GM23338 (cell line): ENCODE results near the gene ESPNL. TPM values are rescaled to one million over a fixed set of nuclear protein-coding genes. Genes with fewer than 3 reads are reported as not detected.

ENCODE experiments used
- ATAC-seq: fragments of 200-7000 bp; cut with Tn5 transposase; 3 replicates; pipeline ENCODE4 v1.9.1; 2020
- DNase-seq: peaks from one replicate; pipeline ENCODE4 v3.0.0-alpha.2; 2015; ENCODE audit warnings: low spot score
- H2AFZ ChIP-seq: fragments of 200-600 bp; sonication (generic); 2 replicates; pipeline ENCODE4 v1.8.0; 2016; ENCODE audit warnings: antibody characterized with exemption, mild to moderate bottlenecking, moderate library complexity
- H3F3A ChIP-seq: fragments of 200-600 bp; sonication (generic); replicated peaks from 2 replicates; pipeline ENCODE4 v1.8.0; 2017; ENCODE audit warnings: antibody characterized with exemption, mixed run types, low read depth
- H3K27ac ChIP-seq: fragments of 200-600 bp; sonication (generic); 2 replicates; pipeline ENCODE4 v1.6.1; 2016; ENCODE audit warnings: low read depth
- H3K27me3 ChIP-seq: fragments of 200-600 bp; sonication (generic); 2 replicates; pipeline ENCODE4 v1.8.0; 2016; ENCODE audit warnings: mild to moderate bottlenecking, mixed run types, moderate library complexity; ENCODE audit not compliant: insufficient read depth
- H3K36me3 ChIP-seq: fragments of 200-600 bp; sonication (generic); 2 replicates; pipeline ENCODE4 v1.8.0; 2016; ENCODE audit warnings: mild to moderate bottlenecking; ENCODE audit not compliant: insufficient read depth
- H3K4me1 ChIP-seq: fragments of 200-600 bp; sonication (generic); 2 replicates; pipeline ENCODE4 v1.8.0; 2016; ENCODE audit warnings: mild to moderate bottlenecking, moderate library complexity; ENCODE audit not compliant: insufficient read depth
- H3K4me2 ChIP-seq: fragments of 200-600 bp; sonication (generic); 2 replicates; pipeline ENCODE4 v1.7.1; 2017; ENCODE audit warnings: mixed run types
- H3K4me3 ChIP-seq: fragments of 200-600 bp; sonication (generic); 2 replicates; pipeline ENCODE4 v1.6.1; 2016; ENCODE audit warnings: mixed run types
- H3K79me2 ChIP-seq: fragments of 200-600 bp; sonication (generic); replicated peaks from 2 replicates; pipeline ENCODE4 v1.8.0; 2017; ENCODE audit warnings: mild to moderate bottlenecking; ENCODE audit not compliant: insufficient read depth
- H3K9me2 ChIP-seq: fragments of 200-600 bp; sonication (generic); 2 replicates; pipeline ENCODE4 v1.8.0; 2017; ENCODE audit not compliant: insufficient read depth
- H4K20me1 ChIP-seq: fragments of 200-600 bp; sonication (generic); replicated peaks from 2 replicates; pipeline ENCODE4 v1.8.0; 2017; ENCODE audit warnings: mild to moderate bottlenecking; ENCODE audit not compliant: insufficient read depth
- H3K27ac Mint-ChIP-seq: 2 replicates; pipeline ENCODE4 v1.8.0; 2020; ENCODE audit warnings: inconsistent platforms, mild to moderate bottlenecking, moderate library complexity, mixed read lengths
- H3K27me3 Mint-ChIP-seq: 3 replicates; pipeline ENCODE4 v1.8.0; 2022; ENCODE audit warnings: low read depth, mild to moderate bottlenecking, moderate library complexity, mixed read lengths, inconsistent platforms; ENCODE audit not compliant: insufficient read depth, poor library complexity
- H3K36me3 Mint-ChIP-seq: 3 replicates; pipeline ENCODE4 v1.8.0; 2021; ENCODE audit warnings: low read depth, mild to moderate bottlenecking, inconsistent platforms, moderate library complexity, mixed read lengths
- H3K4me1 Mint-ChIP-seq: 3 replicates; pipeline ENCODE4 v1.8.0; 2020; ENCODE audit warnings: mild to moderate bottlenecking, inconsistent platforms, mixed read lengths
- H3K4me3 Mint-ChIP-seq: 3 replicates; pipeline ENCODE4 v1.8.0; 2021; ENCODE audit warnings: moderate library complexity, mild to moderate bottlenecking, inconsistent platforms, mixed read lengths
- H3K9me3 Mint-ChIP-seq: 3 replicates; pipeline ENCODE4 v1.8.0; 2020; ENCODE audit warnings: moderate library complexity, mild to moderate bottlenecking, inconsistent platforms, mixed read lengths
- CREB1 ChIP-seq: fragments of 250-450 bp; sonication (Bioruptor Pico); IDR thresholded peaks from 2 replicates; pipeline ENCODE4 v1.5.0; 2020; ENCODE audit warnings: low read depth, mild to moderate bottlenecking, moderate library complexity
- CTCF ChIP-seq, 2 experiments: fragments of 200-600 bp in 1 of 2; sonication (generic) in 1 of 2; conservative IDR thresholded peaks; 2 replicates each; pipeline versions ENCODE4 v1.5.1 to v1.6.1; 2016 to 2017; ENCODE audit warnings: antibody characterized with exemption in 2 of 2, low read depth in 2 of 2, mild to moderate bottlenecking in 2 of 2, moderate library complexity in 1 of 2
- EZH2 ChIP-seq: fragments of 200-600 bp; sonication (generic); IDR thresholded peaks from one replicate; pipeline ENCODE4 v1.8.0; 2017; ENCODE audit warnings: antibody characterized with exemption, mild to moderate bottlenecking, low read depth; ENCODE audit not compliant: unreplicated experiment
- EZH2phosphoT487 ChIP-seq: fragments of 200-600 bp; sonication (generic); IDR thresholded peaks from one replicate; pipeline ENCODE4 v1.8.1; 2018; ENCODE audit warnings: antibody characterized with exemption; ENCODE audit not compliant: unreplicated experiment
- JUNB ChIP-seq: IDR thresholded peaks from one replicate; pipeline ENCODE4 v1.6.1; 2016; ENCODE audit warnings: antibody characterized with exemption; ENCODE audit not compliant: unreplicated experiment
- NANOG ChIP-seq: IDR thresholded peaks from 2 replicates; pipeline ENCODE4 v1.6.1; 2016; ENCODE audit warnings: antibody characterized with exemption, borderline replicate concordance
- POLR2AphosphoS5 ChIP-seq: IDR thresholded peaks from 2 replicates; pipeline ENCODE4 v1.6.1; 2016; ENCODE audit warnings: antibody characterized with exemption, low read depth
- REST ChIP-seq: IDR thresholded peaks from one replicate; pipeline ENCODE4 v1.6.1; 2018; ENCODE audit warnings: antibody characterized with exemption; ENCODE audit not compliant: unreplicated experiment
- STAT1 ChIP-seq: IDR thresholded peaks from one replicate; pipeline ENCODE4 v1.6.1; 2016; ENCODE audit warnings: antibody characterized with exemption; ENCODE audit not compliant: unreplicated experiment
- ZNF114 ChIP-seq: fragments of 250-450 bp; sonication (Bioruptor Pico); IDR thresholded peaks from 2 replicates; pipeline ENCODE4 v1.5.0; 2020; ENCODE audit warnings: mild to moderate bottlenecking, moderate library complexity
- ZNF331 ChIP-seq: fragments of 250-450 bp; sonication (Bioruptor Pico); IDR thresholded peaks from 2 replicates; pipeline ENCODE4 v1.5.0; 2020; ENCODE audit warnings: low read depth, mild to moderate bottlenecking, moderate library complexity
- polyA plus RNA-seq: library from polyadenylated mRNA; unstranded; fragments of >200 nt; fragmentation: Nextera tagmentation; extraction: Ambion mirVana; gene quantifications from 2 replicates; pipeline ENCODE4 v1.2.1, GENCODE V29; 2016
- total RNA-seq: library from RNA; depleted of rRNA; stranded (reverse); fragments of >200 nt; shearing (Covaris generic); gene quantifications from 2 replicates; pipeline ENCODE4 v1.2.3, GENCODE V29; 2014
- TF ChIP-seq, protein P1 (sequence below): IDR thresholded peaks from 2 replicates; pipeline ENCODE4 v1.6.1; 2016; ENCODE audit warnings: antibody characterized with exemption
- TF ChIP-seq, protein P2 (sequence below): fragments of 250-450 bp; sonication (Bioruptor Pico); IDR thresholded peaks from 2 replicates; pipeline ENCODE4 v1.5.0; 2020; ENCODE audit warnings: mild to moderate bottlenecking, moderate library complexity

The ESPNL gene
- total and polyA plus RNA-seq, 2 experiments from 2014 or later = 0.44 to 3.1 TPM

DNA sequence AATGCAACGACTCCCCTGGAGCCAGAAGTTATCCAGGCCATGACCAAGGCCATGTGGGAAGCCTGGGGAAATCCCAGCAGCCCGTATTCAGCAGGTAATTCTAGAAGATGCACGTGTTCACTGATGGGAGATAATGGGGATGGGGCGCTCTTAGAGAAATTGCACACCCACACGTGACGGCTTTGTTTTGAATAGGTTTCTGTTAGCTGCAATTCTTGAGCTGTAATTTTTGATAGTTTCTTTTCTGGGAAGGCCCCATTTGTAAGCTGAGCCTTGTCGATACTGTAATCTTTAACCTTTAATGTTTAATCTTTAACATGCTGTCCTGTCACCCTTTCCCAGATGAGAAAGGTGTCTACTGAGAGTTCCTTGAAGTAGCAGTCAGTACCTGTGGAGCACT, 35.8 kb upstream of the ESPNL start:
- H2AFZ ChIP-seq = no peak overlapping the region
- H3K4me3 ChIP-seq = no peak overlapping the region
- TF ChIP-seq STAT1 (no peak), NANOG (no peak), CTCF (conservative IDR thresholded peaks at IDR 0.05; ENCODE audit: low read depth in 2 of 2) (no peak), JUNB (no peak), ZNF114 (CRISPR knock-in tag) (no peak), EZH2 (no peak), CREB1 (no peak), POLR2AphosphoS5 (no peak), ZNF331 (CRISPR knock-in tag) (no peak), REST (no peak), EZH2phosphoT487 (no peak)
- TF ChIP-seq, protein P1, sequence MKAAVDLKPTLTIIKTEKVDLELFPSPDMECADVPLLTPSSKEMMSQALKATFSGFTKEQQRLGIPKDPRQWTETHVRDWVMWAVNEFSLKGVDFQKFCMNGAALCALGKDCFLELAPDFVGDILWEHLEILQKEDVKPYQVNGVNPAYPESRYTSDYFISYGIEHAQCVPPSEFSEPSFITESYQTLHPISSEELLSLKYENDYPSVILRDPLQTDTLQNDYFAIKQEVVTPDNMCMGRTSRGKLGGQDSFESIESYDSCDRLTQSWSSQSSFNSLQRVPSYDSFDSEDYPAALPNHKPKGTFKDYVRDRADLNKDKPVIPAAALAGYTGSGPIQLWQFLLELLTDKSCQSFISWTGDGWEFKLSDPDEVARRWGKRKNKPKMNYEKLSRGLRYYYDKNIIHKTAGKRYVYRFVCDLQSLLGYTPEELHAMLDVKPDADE = no peak
- TF ChIP-seq, protein P2, sequence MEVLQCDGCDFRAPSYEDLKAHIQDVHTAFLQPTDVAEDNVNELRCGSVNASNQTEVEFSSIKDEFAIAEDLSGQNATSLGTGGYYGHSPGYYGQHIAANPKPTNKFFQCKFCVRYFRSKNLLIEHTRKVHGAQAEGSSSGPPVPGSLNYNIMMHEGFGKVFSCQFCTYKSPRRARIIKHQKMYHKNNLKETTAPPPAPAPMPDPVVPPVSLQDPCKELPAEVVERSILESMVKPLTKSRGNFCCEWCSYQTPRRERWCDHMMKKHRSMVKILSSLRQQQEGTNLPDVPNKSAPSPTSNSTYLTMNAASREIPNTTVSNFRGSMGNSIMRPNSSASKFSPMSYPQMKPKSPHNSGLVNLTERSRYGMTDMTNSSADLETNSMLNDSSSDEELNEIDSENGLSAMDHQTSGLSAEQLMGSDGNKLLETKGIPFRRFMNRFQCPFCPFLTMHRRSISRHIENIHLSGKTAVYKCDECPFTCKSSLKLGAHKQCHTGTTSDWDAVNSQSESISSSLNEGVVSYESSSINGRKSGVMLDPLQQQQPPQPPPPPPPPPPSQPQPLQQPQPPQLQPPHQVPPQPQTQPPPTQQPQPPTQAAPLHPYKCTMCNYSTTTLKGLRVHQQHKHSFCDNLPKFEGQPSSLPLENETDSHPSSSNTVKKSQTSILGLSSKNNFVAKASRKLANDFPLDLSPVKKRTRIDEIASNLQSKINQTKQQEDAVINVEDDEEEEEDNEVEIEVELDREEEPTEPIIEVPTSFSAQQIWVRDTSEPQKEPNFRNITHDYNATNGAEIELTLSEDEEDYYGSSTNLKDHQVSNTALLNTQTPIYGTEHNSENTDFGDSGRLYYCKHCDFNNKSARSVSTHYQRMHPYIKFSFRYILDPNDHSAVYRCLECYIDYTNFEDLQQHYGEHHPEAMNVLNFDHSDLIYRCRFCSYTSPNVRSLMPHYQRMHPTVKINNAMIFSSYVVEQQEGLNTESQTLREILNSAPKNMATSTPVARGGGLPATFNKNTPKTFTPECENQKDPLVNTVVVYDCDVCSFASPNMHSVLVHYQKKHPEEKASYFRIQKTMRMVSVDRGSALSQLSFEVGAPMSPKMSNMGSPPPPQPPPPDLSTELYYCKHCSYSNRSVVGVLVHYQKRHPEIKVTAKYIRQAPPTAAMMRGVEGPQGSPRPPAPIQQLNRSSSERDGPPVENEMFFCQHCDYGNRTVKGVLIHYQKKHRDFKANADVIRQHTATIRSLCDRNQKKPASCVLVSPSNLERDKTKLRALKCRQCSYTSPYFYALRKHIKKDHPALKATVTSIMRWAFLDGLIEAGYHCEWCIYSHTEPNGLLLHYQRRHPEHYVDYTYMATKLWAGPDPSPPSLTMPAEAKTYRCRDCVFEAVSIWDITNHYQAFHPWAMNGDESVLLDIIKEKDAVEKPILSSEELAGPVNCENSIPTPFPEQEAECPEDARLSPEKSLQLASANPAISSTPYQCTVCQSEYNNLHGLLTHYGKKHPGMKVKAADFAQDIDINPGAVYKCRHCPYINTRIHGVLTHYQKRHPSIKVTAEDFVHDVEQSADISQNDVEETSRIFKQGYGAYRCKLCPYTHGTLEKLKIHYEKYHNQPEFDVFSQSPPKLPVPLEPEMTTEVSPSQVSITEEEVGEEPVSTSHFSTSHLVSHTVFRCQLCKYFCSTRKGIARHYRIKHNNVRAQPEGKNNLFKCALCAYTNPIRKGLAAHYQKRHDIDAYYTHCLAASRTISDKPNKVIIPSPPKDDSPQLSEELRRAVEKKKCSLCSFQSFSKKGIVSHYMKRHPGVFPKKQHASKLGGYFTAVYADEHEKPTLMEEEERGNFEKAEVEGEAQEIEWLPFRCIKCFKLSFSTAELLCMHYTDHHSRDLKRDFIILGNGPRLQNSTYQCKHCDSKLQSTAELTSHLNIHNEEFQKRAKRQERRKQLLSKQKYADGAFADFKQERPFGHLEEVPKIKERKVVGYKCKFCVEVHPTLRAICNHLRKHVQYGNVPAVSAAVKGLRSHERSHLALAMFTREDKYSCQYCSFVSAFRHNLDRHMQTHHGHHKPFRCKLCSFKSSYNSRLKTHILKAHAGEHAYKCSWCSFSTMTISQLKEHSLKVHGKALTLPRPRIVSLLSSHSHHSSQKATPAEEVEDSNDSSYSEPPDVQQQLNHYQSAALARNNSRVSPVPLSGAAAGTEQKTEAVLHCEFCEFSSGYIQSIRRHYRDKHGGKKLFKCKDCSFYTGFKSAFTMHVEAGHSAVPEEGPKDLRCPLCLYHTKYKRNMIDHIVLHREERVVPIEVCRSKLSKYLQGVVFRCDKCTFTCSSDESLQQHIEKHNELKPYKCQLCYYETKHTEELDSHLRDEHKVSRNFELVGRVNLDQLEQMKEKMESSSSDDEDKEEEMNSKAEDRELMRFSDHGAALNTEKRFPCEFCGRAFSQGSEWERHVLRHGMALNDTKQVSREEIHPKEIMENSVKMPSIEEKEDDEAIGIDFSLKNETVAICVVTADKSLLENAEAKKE (CRISPR knock-in tag) = no peak
- no peaks in the 10 kb centered on the region for H3K9me2 ChIP-seq
- peaks cover 30% of the 10 kb centered on the region for H3K36me3 ChIP-seq
- H3K4me1 Mint-ChIP-seq = peaks cover 23% of the 10 kb centered on the region
- H3K27ac Mint-ChIP-seq = no peak overlapping the region
- peaks cover 78% of the 10 kb centered on the region for H3K79me2 ChIP-seq
- peaks cover 8% of the 10 kb centered on the region for H3K27me3 Mint-ChIP-seq
- peaks cover 20% of the 10 kb centered on the region; the same call in 1 of the 2 replicates for H4K20me1 ChIP-seq
- peaks cover 4% of the 10 kb centered on the region; the same call in 2 of the 3 replicates for H3K9me3 Mint-ChIP-seq
- peaks cover 63% of the 10 kb centered on the region for H3K36me3 Mint-ChIP-seq
- no peak for ATAC-seq
- no peak overlapping the region for H3K27ac ChIP-seq
- no peak overlapping the region for H3K4me2 ChIP-seq
- DNase-seq = no peak
- no peak overlapping the region for H3K4me3 Mint-ChIP-seq
- peaks cover 19% of the 10 kb centered on the region for H3K4me1 ChIP-seq
- H3F3A ChIP-seq = 0 out of 2 replicates have a peak, but pooled peaks cover 7% of the 10 kb centered on the region
- no peaks in the 10 kb centered on the region for H3K27me3 ChIP-seq
